ENCODE measurements around the gene SLC37A2.

- no peak for TF ChIP-seq REST (IDR thresholded peaks at IDR 0.05; ENCODE audit: insufficient read depth in 1 of 2, low read depth in 2 of 2, low read length in 1 of 2)
- no peak for TF ChIP-seq POLR2AphosphoS5 (IDR thresholded peaks at IDR 0.05; ENCODE audit: low read depth, low read length)
- no peak for TF ChIP-seq CTCF (IDR thresholded peaks at IDR 0.05)
- TF ChIP-seq TCF7L2 (IDR thresholded peaks at IDR 0.05; ENCODE audit: low read depth, low read length) = no peak
- no peak for TF ChIP-seq SIN3A (IDR thresholded peaks at IDR 0.05; ENCODE audit: borderline replicate concordance, insufficient read depth, low read depth, low read length)
Measured at GRCh38 chr11:125094731-125095130, 31.6 kb downstream of the SLC37A2 start.

All from Panc1 (cell line).